K562 (cell line): ENCODE results near the gene ABLIM2. TPM values are rescaled to one million over a fixed set of nuclear protein-coding genes. Genes with fewer than 3 reads are reported as not detected.

ENCODE experiments used
- EGR1 ChIP-seq: fragments of 450-650 bp; conservative IDR thresholded peaks from 2 replicates; pipeline ENCODE4 v1.6.1; 2017; ENCODE audit warnings: mild to moderate bottlenecking
- L3MBTL2 ChIP-seq: fragments of 450-650 bp; IDR thresholded peaks from 2 replicates; pipeline ENCODE4 v1.6.1; 2016; ENCODE audit warnings: mild to moderate bottlenecking, moderate library complexity
- MEIS2 ChIP-seq: fragments of 450-650 bp; IDR thresholded peaks from 2 replicates; pipeline ENCODE4 v1.6.1; 2014; ENCODE audit warnings: mild to moderate bottlenecking; ENCODE audit not compliant: partially characterized antibody
- PPARD ChIP-seq: fragments of 250-450 bp; sonication (Bioruptor Pico); IDR thresholded peaks from 2 replicates; pipeline ENCODE4 v1.8.0; 2022; ENCODE audit warnings: inconsistent platforms, mild to moderate bottlenecking, moderate library complexity
- RB1 ChIP-seq: fragments of 450-650 bp; IDR thresholded peaks from 2 replicates; pipeline ENCODE4 v1.6.1; 2017; ENCODE audit warnings: low read depth, mild to moderate bottlenecking
- TEAD1 ChIP-seq, 2 experiments: fragments of 450-650 bp in 1 of 2; sonication (generic) in 1 of 2; formaldehyde crosslinking; IDR thresholded peaks; 2 replicates each; pipeline versions ENCODE4 v1.4.0 to v1.8.0; 2020 to 2022; ENCODE audit warnings: mild to moderate bottlenecking in 2 of 2, missing genetic modification reagents in 1 of 2
- polyA plus RNA-seq, 8 experiments: library from polyadenylated mRNA; depleted of rRNA in 4 of 8; stranded (reverse) in 5 of 8; unstranded in 3 of 8; fragments of >200 nt; fragmentation: Nextera tagmentation in 2 of 8; fragmentation: Illumina TruSeq in 1 of 8; extraction: Ambion mirVana in 2 of 8; extraction: Trizol in 1 of 8; gene quantifications; 2 replicates each; pipeline versions ENCODE4 v1.2.1 to v1.2.3, GENCODE V29; 2011 to 2014; ENCODE audit warnings: inconsistent platforms in 1 of 8, missing spikeins in 1 of 8
- total RNA-seq, 7 experiments: library from RNA; depleted of rRNA in 6 of 7; stranded (reverse); fragments of >200 nt in 6 of 7; fragmentation: Illumina TruSeq in 2 of 7; extraction: Trizol in 2 of 7; gene quantifications; 2 replicates each; pipeline versions ENCODE4 v1.2.1 to v1.2.3, GENCODE V29; 2011 to 2021; ENCODE audit warnings: low replicate concordance in 1 of 7
- TF ChIP-seq, protein P1 (sequence below): sonication (generic); formaldehyde crosslinking; IDR thresholded peaks from 2 replicates; pipeline ENCODE4 v1.8.0; 2023; ENCODE audit warnings: missing genetic modification reagents, mild to moderate bottlenecking, borderline replicate concordance
- TF ChIP-seq, protein P2 (sequence below): sonication (generic); formaldehyde crosslinking; IDR thresholded peaks from 2 replicates; pipeline ENCODE4 v1.8.0; 2022; ENCODE audit warnings: missing genetic modification reagents, mild to moderate bottlenecking, moderate library complexity, borderline replicate concordance
- TF ChIP-seq, protein P3 (sequence below): fragments of 250-450 bp; sonication (Bioruptor Pico); IDR thresholded peaks from 2 replicates; pipeline ENCODE4 v1.4.0; 2020; ENCODE audit warnings: mild to moderate bottlenecking
- TF ChIP-seq, protein P4 (sequence below), 2 experiments: fragments of 200-800 bp in 1 of 2; sonication (Bioruptor generic) in 1 of 2; sonication (generic) in 1 of 2; formaldehyde crosslinking in 1 of 2; IDR thresholded peaks in 1 of 2; conservative IDR thresholded peaks in 1 of 2; 2 replicates each; pipeline versions ENCODE4 v1.5.0 to v1.6.1; 2016 to 2020; ENCODE audit warnings: missing compliant biosample characterization in 1 of 2, missing genetic modification characterization in 1 of 2, missing genetic modification reagents in 1 of 2
- TF ChIP-seq, protein P5 (sequence below): fragments of 450-650 bp; IDR thresholded peaks from 2 replicates; pipeline ENCODE4 v1.6.1; 2016
- TF ChIP-seq, protein P6 (sequence below), 3 experiments: fragments of 200-800 bp in 1 of 3; sonication (Bioruptor generic) in 1 of 3; sonication (generic) in 1 of 3; formaldehyde crosslinking in 1 of 3; IDR thresholded peaks; 2 replicates each; pipeline versions ENCODE4 v1.6.1 to v1.8.0; 2016 to 2022; ENCODE audit warnings: mild to moderate bottlenecking in 2 of 3, missing compliant biosample characterization in 2 of 3, missing genetic modification characterization in 2 of 3, missing genetic modification reagents in 1 of 3

Gene ABLIM2
- total and polyA plus RNA-seq, 9 of the 15 experiments (the other 6 are each of a cell fraction or from before 2014, with no cell fraction given), result not detected

DNA sequence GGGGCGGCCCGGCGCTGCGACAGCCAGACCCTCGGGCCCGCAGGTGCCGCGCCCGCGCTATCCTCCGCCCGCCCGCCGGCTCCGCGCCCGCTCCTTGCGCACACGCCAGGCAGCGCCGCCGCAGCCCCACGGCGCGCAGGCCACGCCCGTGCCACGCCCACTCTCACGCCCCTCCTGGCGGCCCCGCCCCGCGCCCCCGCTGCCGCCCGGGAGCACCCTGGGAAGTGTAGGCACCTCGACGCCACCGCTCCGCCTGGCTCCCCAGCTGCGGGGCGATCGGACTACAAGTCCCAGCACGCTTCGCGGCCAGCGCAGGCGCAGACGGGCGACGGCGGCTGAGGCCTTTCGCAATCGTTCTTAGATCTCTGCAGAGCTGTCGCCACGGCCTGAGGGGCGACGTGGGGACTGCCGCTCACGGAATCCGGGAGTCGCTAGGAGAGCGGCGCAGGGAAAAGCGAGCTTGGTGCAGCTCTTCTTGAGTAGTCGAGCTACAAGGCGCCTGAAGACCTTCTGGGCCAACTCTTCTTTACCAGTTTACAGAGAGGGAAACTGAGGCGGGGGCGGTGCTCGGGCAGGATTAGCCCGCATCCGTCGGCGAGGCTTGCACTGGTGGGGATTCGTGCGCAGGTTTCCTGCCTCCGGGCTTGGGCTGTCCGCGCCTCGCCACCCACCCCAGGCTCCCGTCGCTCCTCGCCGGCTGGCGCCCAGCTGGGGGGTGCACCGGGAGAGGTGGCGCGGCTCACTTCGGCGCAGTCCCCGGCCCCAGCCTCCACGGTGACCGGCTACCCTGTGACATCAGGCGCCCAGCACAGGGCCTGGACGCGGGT lies at the start of gene ABLIM2 (continued):
- TF ChIP-seq, protein P1, sequence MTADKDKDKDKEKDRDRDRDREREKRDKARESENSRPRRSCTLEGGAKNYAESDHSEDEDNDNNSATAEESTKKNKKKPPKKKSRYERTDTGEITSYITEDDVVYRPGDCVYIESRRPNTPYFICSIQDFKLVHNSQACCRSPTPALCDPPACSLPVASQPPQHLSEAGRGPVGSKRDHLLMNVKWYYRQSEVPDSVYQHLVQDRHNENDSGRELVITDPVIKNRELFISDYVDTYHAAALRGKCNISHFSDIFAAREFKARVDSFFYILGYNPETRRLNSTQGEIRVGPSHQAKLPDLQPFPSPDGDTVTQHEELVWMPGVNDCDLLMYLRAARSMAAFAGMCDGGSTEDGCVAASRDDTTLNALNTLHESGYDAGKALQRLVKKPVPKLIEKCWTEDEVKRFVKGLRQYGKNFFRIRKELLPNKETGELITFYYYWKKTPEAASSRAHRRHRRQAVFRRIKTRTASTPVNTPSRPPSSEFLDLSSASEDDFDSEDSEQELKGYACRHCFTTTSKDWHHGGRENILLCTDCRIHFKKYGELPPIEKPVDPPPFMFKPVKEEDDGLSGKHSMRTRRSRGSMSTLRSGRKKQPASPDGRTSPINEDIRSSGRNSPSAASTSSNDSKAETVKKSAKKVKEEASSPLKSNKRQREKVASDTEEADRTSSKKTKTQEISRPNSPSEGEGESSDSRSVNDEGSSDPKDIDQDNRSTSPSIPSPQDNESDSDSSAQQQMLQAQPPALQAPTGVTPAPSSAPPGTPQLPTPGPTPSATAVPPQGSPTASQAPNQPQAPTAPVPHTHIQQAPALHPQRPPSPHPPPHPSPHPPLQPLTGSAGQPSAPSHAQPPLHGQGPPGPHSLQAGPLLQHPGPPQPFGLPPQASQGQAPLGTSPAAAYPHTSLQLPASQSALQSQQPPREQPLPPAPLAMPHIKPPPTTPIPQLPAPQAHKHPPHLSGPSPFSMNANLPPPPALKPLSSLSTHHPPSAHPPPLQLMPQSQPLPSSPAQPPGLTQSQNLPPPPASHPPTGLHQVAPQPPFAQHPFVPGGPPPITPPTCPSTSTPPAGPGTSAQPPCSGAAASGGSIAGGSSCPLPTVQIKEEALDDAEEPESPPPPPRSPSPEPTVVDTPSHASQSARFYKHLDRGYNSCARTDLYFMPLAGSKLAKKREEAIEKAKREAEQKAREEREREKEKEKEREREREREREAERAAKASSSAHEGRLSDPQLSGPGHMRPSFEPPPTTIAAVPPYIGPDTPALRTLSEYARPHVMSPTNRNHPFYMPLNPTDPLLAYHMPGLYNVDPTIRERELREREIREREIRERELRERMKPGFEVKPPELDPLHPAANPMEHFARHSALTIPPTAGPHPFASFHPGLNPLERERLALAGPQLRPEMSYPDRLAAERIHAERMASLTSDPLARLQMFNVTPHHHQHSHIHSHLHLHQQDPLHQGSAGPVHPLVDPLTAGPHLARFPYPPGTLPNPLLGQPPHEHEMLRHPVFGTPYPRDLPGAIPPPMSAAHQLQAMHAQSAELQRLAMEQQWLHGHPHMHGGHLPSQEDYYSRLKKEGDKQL (CRISPR knock-in tag), result no peak
- TF ChIP-seq, protein P2, sequence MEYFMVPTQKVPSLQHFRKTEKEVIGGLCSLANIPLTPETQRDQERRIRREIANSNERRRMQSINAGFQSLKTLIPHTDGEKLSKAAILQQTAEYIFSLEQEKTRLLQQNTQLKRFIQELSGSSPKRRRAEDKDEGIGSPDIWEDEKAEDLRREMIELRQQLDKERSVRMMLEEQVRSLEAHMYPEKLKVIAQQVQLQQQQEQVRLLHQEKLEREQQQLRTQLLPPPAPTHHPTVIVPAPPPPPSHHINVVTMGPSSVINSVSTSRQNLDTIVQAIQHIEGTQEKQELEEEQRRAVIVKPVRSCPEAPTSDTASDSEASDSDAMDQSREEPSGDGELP (CRISPR knock-in tag), result peak; percentile 93
- TF ChIP-seq RB1, result peak; percentile 47; the same call in 1 of the 2 replicates
- TF ChIP-seq EGR1, result peak; percentile 88
- peak; percentile 78 for TF ChIP-seq MEIS2
- TF ChIP-seq, protein P3, sequence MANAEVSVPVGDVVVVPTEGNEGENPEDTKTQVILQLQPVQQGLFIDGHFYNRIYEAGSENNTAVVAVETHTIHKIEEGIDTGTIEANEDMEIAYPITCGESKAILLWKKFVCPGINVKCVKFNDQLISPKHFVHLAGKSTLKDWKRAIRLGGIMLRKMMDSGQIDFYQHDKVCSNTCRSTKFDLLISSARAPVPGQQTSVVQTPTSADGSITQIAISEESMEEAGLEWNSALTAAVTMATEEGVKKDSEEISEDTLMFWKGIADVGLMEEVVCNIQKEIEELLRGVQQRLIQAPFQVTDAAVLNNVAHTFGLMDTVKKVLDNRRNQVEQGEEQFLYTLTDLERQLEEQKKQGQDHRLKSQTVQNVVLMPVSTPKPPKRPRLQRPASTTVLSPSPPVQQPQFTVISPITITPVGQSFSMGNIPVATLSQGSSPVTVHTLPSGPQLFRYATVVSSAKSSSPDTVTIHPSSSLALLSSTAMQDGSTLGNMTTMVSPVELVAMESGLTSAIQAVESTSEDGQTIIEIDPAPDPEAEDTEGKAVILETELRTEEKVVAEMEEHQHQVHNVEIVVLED (CRISPR knock-in tag), result peak; percentile 74
- no peak for TF ChIP-seq PPARD
- TF ChIP-seq, protein P4, sequence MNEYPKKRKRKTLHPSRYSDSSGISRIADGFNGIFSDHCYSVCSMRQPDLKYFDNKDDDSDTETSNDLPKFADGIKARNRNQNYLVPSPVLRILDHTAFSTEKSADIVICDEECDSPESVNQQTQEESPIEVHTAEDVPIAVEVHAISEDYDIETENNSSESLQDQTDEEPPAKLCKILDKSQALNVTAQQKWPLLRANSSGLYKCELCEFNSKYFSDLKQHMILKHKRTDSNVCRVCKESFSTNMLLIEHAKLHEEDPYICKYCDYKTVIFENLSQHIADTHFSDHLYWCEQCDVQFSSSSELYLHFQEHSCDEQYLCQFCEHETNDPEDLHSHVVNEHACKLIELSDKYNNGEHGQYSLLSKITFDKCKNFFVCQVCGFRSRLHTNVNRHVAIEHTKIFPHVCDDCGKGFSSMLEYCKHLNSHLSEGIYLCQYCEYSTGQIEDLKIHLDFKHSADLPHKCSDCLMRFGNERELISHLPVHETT (CRISPR knock-in tag; conservative IDR thresholded peaks at IDR 0.05 in 1 of 2, IDR thresholded peaks at IDR 0.05 in 1 of 2), result no peak
- TF ChIP-seq, protein P5, sequence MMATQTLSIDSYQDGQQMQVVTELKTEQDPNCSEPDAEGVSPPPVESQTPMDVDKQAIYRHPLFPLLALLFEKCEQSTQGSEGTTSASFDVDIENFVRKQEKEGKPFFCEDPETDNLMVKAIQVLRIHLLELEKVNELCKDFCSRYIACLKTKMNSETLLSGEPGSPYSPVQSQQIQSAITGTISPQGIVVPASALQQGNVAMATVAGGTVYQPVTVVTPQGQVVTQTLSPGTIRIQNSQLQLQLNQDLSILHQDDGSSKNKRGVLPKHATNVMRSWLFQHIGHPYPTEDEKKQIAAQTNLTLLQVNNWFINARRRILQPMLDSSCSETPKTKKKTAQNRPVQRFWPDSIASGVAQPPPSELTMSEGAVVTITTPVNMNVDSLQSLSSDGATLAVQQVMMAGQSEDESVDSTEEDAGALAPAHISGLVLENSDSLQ, result peak; percentile 41; the same call in 1 of the 2 replicates
- TF ChIP-seq L3MBTL2, result peak; percentile 60; the same call in 1 of the 2 replicates
- TF ChIP-seq TEAD1 (CRISPR knock-in tag; IDR thresholded peaks at IDR 0.05), result no peak
- TF ChIP-seq, protein P6, sequence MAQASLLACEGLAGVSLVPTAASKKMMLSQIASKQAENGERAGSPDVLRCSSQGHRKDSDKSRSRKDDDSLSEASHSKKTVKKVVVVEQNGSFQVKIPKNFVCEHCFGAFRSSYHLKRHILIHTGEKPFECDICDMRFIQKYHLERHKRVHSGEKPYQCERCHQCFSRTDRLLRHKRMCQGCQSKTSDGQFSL (CRISPR knock-in tag; IDR thresholded peaks at IDR 0.05), result peak; percentile 80
- TF ChIP-seq, protein P6 (tag; IDR thresholded peaks at IDR 0.05), result peak in 1 of 2 experiments; percentile 48; a peak in 1 of 4 replicates
